Left ventricle myocardium superior (tissue), 1 donor: ENCODE data around the gene CCDC88C. TPM values are rescaled to one million over a fixed set of nuclear protein-coding genes. Genes with fewer than 3 reads are reported as not detected.
"Not testable (repeated sequence)": the region's sequence is repeated elsewhere in the genome, so short reads cannot be mapped to it uniquely, and the experiment has no call there.

Experiments
- ATAC-seq: fragments of 200-7000 bp; cut with Tn5 transposase; one replicate; pipeline ENCODE4 v1.9.1; 2020; ENCODE audit warnings: mild to moderate bottlenecking, moderate library complexity
- DNase-seq: peaks from one replicate; pipeline ENCODE4 v3.0.0-alpha.2; 2020
- intact Hi-C: fragments of 100-400 bp; cut with micrococcal nuclease; formaldehyde crosslinking; loops from one replicate; pipeline ENCODE4 v1.11.0; 2022
- total RNA-seq: library from RNA; stranded (reverse); fragmentation: NEBNext Ultra II Directional; extraction: Animal tissue kit (Norgen Biotek cat#: 25700); gene quantifications from one replicate; pipeline ENCODE4 v1.2.1, GENCODE V29; 2021
- donor health status: DM: no; HTN: yes; CAD: no; lungs with severe emphysema.

CCDC88C gene
- total RNA-seq, 1 donor from 2014 or later = 3.2 TPM

DNA sequence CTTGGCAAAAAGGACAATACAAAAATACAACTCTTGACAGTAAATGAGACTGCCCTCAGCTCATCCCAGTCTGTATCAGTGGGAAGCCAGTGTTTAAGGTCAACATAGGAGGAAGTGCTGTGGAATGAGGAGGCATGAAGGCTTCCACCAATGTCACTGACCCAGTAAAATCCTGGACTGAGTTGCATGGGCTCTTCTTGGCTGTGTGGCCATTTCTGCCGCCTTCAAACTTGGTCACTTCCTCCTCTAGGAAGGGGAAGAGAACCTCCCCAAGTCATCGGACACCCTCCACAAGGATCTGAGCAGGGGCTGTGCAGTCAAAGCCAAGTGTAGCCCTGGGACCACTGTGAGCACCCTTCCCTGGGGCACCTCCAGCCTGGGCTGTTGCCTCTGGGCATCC lies 185.0 kb downstream of the CCDC88C start:
- intact Hi-C loops = no loop called here
- ATAC-seq = no peak
- DNase-seq = no peak

DNA sequence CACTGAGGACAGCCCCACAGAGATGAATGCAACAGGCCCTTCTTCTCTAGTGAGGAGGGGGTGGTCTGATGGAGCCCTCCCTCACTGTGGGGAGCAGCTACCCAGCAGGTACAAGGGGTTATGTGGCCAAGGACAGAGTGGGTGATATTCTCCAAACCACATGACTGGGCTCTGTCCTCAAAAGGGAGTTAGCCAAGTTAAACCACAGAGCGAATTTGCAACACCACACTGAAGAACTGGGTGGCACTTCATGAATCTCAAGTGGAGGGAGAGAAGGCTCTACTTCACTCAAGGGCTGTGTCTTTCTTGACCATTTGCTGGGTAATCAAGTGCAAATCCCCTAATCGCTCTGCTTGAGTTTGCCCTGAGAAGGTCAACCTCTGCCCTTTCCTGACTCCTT lies 185.6 kb downstream of the CCDC88C start:
- intact Hi-C loops = no loop called here
- ATAC-seq = no peak
- DNase-seq = no peak

DNA sequence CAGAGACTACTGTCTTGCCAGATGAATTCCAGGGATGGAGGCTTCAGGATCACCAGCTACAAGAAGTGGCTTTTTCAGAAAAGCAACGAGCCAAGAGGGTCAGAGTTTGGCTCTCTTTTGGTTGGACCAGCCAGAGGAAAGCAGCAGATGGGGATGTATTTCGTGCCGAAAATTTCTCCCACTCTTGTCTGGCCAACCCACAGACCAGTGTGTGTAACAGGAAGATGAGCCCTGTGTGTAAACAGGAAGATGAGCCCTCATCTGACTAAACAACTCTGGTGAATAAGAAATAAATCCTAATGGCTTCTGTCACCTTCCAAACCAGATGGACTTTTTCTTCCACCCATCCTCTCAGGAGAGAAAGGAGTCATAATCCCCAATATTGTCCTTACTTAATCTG lies 186.2 kb downstream of the CCDC88C start:
- intact Hi-C loops = no loop called here
- no peak for DNase-seq
- no peak for ATAC-seq

DNA sequence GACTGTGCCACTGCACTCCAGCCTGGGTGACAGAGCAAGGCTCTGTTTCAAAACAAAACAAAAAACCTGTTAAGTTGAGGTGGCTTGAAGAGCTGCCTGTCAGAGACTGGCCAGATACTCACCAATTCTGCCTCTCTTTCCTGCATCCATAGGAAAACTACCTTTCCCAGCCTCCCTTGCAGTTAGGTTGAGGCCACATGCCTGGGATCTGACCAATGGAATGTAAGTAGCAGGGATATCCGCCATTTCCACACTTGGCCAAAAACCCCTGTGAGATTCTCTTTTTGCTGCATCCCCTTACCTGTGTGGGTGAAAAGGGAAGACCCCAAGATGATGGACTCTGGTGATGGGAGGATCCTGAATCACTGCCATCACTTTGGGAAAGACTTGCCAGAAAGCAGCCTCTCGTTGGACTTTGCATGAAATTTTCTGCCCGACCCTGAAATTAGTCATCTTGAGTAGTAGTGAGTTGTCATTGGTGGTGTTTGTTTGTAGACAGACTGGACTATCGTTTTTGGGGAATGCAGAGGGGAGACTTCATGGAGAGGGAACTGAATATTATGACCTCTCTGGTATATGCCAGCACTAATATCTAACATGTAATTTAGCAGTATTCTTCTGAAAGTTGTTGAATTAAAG lies 187.1 kb downstream of the CCDC88C start:
- DNase-seq = no peak

DNA sequence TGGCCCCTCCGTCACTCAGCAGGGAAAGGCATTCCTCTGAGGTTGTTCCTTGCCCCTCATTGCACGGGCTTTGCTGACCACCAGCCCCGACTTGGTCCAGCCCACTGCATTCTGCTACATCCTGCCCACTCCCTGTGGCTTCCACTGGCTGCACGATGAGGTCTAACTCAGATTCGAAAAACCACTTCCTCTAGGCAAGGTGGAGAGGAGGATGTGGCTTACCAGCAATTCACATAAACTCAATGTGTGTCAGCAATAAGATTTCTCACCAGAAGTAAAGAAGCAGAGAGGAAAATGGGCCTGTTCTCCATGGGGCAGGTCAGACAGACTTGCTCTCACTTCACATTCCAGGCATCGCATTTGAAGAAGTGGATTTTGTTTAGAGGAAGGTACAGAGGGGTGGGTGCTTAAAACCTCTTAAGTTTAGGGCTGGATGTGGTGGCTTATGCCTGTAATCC lies 187.8 kb downstream of the CCDC88C start:
- intact Hi-C loops = no loop called here
- no peak for ATAC-seq
- DNase-seq = no peak

More for the DNA sequence above, 187.1 kb downstream of the CCDC88C start:
- no peak for ATAC-seq
- intact Hi-C loops = no loop called here

DNA sequence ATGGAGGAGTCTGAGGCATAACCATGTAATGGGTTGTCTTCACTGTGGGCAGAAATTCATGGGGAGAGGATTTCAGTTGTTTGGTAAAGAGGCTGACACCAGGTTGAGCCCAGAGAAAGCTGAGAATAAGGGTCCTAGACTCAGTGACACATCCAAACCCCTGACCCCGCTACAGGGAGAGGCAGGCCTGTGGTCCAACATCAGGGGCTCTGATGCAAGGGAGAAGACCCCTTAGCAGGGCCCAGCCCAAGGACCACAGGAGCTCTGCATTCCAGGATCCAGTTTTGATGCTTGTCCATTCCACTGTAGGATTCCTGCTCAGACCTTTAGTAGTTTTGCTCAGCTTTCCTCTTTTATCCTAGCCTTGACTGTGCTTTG lies 188.6 kb downstream of the CCDC88C start:
- DNase-seq (no peak), ATAC-seq (no peak)
- intact Hi-C loops = no loop called here

DNA sequence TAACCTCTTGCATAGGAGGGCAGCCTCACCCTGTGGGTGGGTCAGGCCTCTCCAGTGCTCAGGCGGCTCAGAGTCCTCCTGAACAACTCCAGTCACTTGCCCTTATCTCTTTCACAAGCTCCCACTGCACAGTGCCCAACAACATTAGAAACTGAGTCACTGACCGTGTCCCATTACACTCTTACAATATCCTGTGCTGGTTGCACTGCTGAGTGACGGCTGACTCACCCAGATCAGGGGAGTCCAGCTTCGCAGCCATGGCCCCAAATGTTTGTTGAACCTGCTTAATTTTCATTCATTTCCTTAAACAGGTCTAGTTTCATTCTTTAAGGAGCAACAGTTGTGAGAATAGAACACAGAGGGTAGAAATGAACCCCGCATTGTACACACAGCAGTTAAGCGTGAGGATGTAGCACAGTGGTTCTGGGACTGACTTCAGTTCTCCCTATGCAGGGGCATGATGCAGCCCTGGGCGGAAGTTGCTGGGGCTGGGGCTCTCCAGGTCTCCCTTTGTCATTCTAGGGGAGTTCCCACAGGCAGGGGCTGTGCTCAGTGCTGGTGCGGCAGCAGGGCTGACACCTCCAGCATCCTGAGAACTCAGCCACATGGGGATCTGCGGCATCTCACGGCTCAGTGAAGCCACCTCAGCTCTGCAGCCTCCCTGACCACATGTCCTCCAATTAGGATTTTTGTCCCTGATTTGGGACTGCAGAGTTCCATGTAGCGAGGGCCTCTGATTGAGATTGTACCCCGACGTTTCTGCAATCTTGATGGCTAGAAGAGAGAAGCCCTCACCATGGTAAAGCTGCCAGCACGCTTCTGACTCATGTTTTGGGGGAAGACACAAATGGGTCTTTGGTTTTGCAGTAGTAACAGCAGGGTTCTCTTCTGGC lies 189.3 kb downstream of the CCDC88C start:
- DNase-seq (no peak), ATAC-seq (no peak)
- intact Hi-C loops = no loop called here

DNA sequence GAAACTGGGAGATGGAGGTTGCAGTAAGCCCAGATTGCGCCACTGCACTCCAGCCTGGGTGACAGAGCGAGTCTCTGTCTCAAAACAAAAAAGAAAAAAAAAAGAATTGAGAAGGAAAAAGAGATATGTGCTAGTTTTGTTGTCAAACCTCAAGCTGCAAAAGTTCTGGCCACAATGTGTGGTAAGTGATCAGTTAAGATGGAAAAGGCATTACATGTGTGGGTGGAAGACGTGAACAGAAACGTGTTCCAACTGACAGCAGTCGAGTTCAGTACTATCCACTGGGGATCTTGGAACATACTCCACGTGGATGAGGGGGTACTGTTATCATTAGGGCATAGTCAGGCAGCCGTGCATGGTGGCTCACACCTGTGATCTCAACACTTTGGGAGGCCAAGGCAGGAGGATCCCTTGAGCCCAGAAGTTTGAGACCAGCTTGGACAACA lies 190.4 kb downstream of the CCDC88C start:
- ATAC-seq = no peak
- intact Hi-C loops = no loop called here

DNA sequence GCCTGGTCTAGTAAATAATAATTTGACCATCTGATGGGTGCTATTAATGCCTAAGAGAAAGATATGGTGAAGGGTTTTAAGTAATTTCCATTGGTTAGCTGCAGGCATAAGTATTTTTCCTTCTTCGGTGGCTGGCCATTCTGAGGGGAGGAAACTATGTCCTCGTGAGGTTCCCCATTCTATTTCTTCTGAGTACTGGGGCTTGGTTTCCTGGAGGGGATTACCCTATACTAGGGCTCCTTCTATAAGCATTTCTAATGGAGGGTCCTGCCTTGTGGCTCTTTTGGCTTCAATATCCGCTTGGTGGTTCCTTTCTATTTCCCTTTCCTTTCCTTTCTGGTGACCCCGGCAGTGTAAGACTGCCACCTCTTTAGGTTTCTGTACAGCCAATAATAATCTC lies 191.3 kb downstream of the CCDC88C start:
- ATAC-seq, intact Hi-C loops, DNase-seq: not testable (repeated sequence)

More for the DNA sequence above, 190.4 kb downstream of the CCDC88C start:
- DNase-seq = no peak

DNA sequence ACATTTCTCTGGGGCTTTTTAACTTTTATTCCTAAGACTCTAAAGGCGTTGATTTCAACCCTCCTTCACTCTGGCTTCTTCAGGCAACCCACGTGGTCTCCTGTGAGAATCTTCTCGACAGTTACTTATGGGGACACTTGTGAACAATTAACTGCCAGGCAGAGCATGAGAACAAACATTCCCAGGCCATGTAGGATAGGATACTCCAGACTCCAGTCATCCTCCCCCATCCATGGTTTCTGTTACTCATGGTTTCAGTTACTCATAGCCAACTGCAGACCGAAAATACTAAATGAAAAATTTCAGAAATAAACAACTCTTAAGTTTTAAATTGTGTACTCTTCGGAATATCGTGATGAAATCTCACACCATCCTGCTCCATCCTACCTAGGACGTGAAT lies 192.6 kb downstream of the CCDC88C start:
- no peak for DNase-seq
- no peak for ATAC-seq
- intact Hi-C loops = no loop called here

DNA sequence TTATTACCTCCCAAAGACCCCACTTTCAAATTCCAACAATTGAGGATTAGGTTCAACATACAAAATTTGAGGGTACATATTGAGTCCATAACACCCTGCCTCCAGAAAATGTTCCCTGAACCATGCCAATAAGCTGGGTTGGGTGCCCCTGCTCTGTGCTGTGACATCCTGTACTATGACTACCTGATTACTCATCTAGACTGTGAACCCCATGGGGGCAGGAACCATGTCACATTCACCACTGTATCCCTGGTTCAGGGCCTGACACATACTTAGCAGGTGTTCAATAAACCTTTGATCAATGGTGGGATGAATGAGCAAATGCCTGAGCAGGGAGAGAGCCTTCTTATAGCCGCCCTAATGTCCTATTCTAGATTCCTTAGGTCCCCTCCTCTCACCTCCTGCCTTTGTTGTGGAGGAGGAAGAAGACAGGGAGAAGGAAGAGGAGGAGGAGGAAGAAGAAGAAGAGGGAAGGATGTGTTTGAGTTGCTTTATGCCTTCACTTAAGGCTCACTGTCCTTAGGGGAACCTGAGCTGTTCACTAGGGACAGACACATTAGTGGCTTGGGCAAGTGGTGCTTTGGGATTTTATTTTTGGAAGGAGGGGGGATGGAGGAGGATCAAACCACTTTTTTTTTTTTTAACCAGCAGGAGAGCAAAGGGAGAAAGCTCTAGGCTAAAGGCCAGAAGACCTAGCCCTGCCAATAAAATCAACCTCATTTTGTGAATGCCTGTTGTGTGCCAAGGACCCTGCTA lies 194.4 kb downstream of the CCDC88C start:
- DNase-seq (no peak), ATAC-seq (peak; percentile 57)
- intact Hi-C loops = no loop called here

Other genes with a start within 250 kb of the CCDC88C start
- 0.35 TPM for gene GPR68, start 173.1 kb downstream of the CCDC88C start, total RNA-seq
- 53.2 TPM for gene PPP4R3A, start 92.5 kb upstream of the CCDC88C start, total RNA-seq